H1 (cell line): ENCODE results near the gene PRMT1.

Experiments used
- JUN ChIP-seq: IDR thresholded peaks from 2 replicates; pipeline ENCODE4 v1.6.1; 2011; ENCODE audit warnings: low read depth, mild to moderate bottlenecking, improper control_type of control experiment, low read length
- KDM1A ChIP-seq: fragments of 200-600, 300-600 bp; sonication (generic); IDR thresholded peaks from 2 replicates; pipeline ENCODE4 v1.7.1; 2016; ENCODE audit warnings: mild to moderate bottlenecking, low read length, borderline replicate concordance
- PHF8 ChIP-seq: fragments of 200-600 bp; sonication (generic); conservative IDR thresholded peaks from 2 replicates; pipeline ENCODE4 v1.7.1; 2012; ENCODE audit warnings: low read depth, mild to moderate bottlenecking, inconsistent platforms, low read length, moderate library complexity
- POLR2A ChIP-seq, 2 experiments: IDR thresholded peaks; 1 replicate in 1 of 2; 2 replicates in 1 of 2; pipeline ENCODE4 v1.6.1; 2011; ENCODE audit warnings: low read depth in 2 of 2, low read length in 2 of 2, mild to moderate bottlenecking in 2 of 2; ENCODE audit errors: control extremely low read depth in 1 of 2
- SIX5 ChIP-seq: IDR thresholded peaks from 2 replicates; pipeline ENCODE4 v1.6.1; 2011; ENCODE audit warnings: mild to moderate bottlenecking, low read depth, low read length
- TF ChIP-seq, protein P1 (sequence below), 3 experiments: IDR thresholded peaks; 1 replicate in 2 of 3; 2 replicates in 1 of 3; pipeline versions ENCODE4 v1.5.1 to v1.6.1; 2011; ENCODE audit warnings: low read length in 3 of 3, mild to moderate bottlenecking in 3 of 3, inconsistent platforms in 2 of 3, low read depth in 1 of 3, moderate library complexity in 1 of 3; ENCODE audit not compliant: insufficient read depth in 1 of 3; ENCODE audit errors: control extremely low read depth in 1 of 3

DNA sequence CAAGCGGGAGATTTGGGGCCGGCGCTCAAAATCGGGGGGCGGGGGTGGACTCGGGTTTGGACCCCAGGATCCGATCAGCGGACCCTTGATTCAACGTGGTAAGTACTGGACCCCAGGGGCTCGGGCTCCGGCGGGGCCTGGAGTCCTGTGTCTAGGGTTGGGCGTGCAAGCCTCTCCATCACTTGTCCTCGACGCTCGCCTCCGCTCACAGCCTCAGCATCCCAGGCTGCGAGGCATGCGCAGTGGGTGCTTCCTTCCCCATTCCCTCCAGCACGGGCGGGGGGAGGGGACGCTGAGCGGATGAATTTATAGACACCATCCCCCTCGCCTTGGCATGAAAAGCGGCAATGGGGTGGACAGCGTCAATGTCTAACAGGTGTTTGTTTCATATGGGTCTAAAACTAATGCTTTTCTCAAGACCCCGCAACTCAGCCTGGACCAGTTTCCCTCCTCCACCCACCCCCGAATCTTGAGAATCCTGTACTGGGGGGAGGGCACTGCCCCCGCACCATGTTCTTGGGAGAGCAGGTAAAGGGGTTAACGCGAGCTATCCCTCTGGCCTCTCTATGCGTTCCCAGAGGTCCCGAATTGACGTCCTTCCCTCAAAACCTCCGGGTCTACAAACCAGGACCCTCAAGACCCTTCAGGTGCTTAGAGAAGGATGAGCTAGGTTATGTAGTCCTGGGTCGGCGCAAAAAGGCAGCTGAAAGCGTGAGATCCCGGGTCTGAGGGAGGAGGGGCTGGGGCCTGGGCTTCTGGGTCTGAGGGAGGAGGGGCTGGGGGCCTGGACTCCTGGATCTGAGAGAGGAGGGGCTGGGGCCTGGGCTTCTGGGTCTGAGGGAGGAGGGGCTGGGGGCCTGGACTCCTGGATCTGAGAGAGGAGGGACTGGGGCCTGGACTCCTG lies 14.4 kb downstream of the PRMT1 start:
- TF ChIP-seq PHF8 (no peak), POLR2A (IDR thresholded peaks at IDR 0.05; ENCODE audit: control extremely low read depth in 1 of 2, low read depth in 2 of 2, low read length in 2 of 2) (no peak), KDM1A (peak; percentile 72; the same call in 1 of the 2 replicates), SIX5 (no peak), JUN (no peak)
- TF ChIP-seq, protein P1, sequence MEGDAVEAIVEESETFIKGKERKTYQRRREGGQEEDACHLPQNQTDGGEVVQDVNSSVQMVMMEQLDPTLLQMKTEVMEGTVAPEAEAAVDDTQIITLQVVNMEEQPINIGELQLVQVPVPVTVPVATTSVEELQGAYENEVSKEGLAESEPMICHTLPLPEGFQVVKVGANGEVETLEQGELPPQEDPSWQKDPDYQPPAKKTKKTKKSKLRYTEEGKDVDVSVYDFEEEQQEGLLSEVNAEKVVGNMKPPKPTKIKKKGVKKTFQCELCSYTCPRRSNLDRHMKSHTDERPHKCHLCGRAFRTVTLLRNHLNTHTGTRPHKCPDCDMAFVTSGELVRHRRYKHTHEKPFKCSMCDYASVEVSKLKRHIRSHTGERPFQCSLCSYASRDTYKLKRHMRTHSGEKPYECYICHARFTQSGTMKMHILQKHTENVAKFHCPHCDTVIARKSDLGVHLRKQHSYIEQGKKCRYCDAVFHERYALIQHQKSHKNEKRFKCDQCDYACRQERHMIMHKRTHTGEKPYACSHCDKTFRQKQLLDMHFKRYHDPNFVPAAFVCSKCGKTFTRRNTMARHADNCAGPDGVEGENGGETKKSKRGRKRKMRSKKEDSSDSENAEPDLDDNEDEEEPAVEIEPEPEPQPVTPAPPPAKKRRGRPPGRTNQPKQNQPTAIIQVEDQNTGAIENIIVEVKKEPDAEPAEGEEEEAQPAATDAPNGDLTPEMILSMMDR (IDR thresholded peaks at IDR 0.05; ENCODE audit: control extremely low read depth in 1 of 3, insufficient read depth in 1 of 3, low read depth in 1 of 3, low read length in 3 of 3) = no peak; a peak in 1 of 4 replicates
